Right lobe of liver (tissue), 4 donors: Measurements from ENCODE around the gene CDC42EP3.

ENCODE experiments used
- CTCF ChIP-seq, 4 donors: fragments of 200-600 bp in 3 of 4; fragments of 450-650 bp in 1 of 4; IDR thresholded peaks; one replicate each; pipeline versions ENCODE4 v1.5.1 to v1.8.0; 2016 to 2022; ENCODE audit warnings: antibody characterized with exemption in 4 of 4, mild to moderate bottlenecking in 2 of 4
- POLR2A ChIP-seq: fragments of 450-650 bp; IDR thresholded peaks from one replicate; pipeline ENCODE4 v1.6.1; 2017; ENCODE audit warnings: antibody characterized with exemption, mild to moderate bottlenecking
- donor health status: DM: no; HTN: no; CAD: no.
- donor health status: DM: no; HTN: no; CAD: no.
- donor health status: DM: no; HTN: yes; CAD: no.

- no peak for TF ChIP-seq CTCF (IDR thresholded peaks at IDR 0.05)
- no peak for TF ChIP-seq POLR2A
Observed at GRCh38 chr2:37629529-37629928, 41.9 kb downstream of the CDC42EP3 start.
